Measurements from ENCODE around the gene ETFA.
"Not testable (repeated sequence)": the region's sequence is repeated elsewhere in the genome, so short reads cannot be mapped to it uniquely, and the experiment has no call there.

The ETFA gene

DNA sequence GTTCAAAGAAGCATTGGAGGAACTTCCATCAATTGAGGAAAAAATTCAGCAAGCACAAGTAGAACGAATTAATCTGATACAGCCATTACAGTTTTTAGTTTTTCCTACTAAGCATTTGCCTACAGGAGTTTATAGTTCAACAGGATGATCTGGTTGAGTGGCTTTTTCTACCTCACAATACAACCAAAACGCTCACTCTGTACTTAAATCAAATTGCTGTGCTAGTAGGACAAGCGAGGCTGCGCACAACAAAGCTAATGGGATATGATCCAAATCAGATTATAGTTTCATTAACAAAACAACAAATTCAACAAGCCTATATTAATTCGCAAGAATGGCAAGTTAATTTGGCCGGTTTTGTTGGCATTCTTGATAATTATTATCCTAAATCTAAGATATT, 44.2 kb downstream of the ETFA start:
- DNase-seq = no peak

DNA sequence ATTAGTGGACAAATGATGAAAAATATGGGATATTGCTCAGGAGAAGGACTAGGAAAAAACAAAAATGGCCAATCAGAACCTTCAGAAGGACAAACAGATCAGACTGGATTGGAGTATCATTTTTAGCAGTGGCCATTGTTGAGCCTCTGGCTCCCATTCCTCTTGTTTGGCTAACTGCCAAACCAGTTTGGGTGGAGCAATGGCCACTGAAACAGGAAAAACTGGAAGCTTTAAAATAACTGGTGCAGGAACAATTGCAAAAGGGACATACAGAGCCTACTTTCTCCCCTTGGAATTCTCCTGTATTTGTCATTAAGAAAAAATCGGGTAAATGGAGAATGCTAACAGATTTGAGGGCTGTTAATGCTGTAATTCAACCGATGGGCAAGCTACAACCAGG, 45.5 kb downstream of the ETFA start:
- not testable (repeated sequence) for DNase-seq

GRCh38 chr15:76260246-76260938, 50.9 kb downstream of the ETFA start:
- no peak for DNase-seq

- DNase-seq = no peak
Observed at GRCh38 chr15:76259392-76259791, 51.9 kb downstream of the ETFA start.

DNA sequence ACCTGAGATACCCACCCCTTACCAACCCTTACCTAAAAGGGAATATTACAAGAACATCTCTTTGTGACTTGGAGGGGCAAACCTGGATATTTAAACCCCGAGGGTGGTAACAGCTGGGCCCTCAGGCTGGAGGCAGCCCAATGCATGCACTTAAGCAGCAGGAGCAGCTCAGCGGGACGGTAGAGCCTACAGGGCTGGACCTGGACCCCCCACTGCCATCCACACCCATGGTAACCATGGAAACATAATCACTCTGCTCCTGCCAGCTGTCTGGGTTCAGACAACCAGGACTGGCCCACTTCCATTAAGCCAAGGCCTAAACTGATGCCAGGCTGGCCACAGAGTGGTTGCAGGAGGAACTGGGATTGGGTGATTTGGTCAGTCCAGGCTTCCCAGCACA, 52.8 kb downstream of the ETFA start:
- DNase-seq = no peak

DNA sequence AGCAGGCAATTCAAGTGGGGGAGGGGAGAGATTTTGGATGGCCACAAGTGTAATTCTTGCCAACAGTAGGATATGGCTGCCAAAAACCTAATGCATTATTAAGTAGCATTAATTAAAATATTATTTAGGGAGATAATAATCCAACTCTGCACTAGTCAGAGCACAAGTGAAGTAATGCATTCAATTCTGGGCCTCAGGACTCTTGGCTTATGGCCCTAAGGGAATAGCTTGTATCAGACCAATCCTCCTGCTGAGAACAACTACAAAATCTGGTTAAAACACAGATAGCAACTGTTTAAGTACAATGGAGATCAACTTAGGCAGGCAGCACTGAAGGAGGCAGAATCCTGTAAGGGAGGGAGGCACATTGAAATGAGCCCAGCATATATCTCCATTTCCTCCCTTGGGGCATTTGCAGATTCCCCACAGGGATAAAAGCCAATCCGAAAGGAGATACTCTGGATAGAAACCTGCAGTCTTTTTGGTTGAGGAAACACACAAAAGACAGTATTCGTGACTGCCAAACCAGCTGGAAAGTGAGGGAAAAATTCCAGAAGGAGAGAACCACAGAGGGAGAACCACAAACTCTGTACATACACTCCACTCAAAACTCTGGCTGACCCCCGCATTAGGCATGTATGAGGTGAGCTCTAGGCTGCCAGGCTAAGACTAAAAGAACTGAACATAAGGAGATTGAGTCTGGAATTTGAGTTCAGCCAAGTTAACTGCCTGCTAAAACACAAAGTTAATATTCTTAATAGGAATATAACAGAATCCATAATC, 57.4 kb downstream of the ETFA start:
- DNase-seq = no peak

GRCh38 chr15:76252249-76252648, 59.0 kb downstream of the ETFA start:
- DNase-seq = no peak

- DNase-seq = no peak
Observed at GRCh38 chr15:76251717-76252116, 59.6 kb downstream of the ETFA start.

- no peak for DNase-seq
Observed at GRCh38 chr15:76245072-76245610, 66.1 kb downstream of the ETFA start.

GRCh38 chr15:76239786-76240185, 71.5 kb downstream of the ETFA start:
- no peak for DNase-seq

- DNase-seq = no peak
Observed at GRCh38 chr15:76236350-76236749, 74.9 kb downstream of the ETFA start.

GRCh38 chr15:76235186-76235826, 76.0 kb downstream of the ETFA start:
- DNase-seq = no peak

GRCh38 chr15:76234337-76234889, 76.9 kb downstream of the ETFA start:
- no peak for DNase-seq

DNA sequence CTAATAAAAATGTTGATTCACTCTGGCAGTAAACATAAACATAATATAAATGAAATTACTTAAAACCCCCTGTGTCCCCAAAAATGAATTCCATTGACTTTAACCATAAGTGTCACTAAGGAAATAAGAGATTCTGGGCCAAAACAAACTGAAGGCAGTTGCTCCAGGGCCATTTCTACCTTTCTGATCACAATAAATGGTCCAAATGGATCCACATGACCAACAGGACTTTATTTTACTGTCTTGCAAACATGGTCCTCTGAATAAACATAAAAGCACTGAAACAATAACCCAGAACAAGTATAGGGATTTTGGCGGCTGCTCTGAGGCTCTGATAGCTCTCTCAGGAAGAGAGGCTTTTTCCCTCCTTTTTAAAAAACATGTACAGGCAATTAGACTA, 77.3 kb downstream of the ETFA start:
- DNase-seq = no peak

DNA sequence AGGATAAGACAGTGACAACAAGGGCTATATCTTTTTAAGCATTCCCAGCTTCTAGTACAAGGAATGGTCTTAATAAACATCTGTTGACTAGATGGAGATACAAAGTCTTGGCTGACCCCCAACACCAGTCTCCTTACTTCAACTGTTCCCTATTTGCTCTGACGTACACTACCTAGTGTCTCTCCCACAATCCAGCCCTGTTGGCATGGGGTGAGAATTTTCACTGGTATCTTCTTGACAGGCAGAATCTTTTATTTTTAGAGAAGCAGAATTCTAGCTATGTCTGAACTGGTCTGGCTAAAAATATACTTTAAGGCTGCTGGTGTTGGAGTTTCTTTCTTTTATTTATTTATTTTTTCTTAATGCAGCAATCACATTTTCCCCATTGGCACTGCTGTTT, 82.0 kb downstream of the ETFA start:
- DNase-seq = no peak

- no peak for DNase-seq
Observed at GRCh38 chr15:76223521-76223920, 87.7 kb downstream of the ETFA start.

DNA sequence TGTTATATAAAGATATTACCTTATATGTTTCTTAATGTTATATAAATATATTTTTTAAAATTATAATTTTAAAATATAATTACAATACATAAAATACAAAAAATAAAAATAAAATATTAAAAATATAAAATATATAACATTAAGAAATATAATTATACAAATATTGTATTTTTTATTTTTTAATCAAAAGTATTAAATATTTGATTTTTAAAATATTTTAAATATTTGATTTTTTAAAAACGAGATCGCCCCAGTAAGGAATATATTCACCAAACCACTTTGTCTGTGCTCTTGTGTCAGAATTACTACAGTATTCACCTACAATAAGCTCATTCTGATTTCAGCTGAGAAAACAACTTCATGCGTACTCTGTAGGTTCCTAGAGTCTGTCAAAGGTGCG, 89.1 kb downstream of the ETFA start:
- DNase-seq = no peak

- no peak for DNase-seq
Observed at GRCh38 chr15:76221085-76221767, 90.0 kb downstream of the ETFA start.

DNA sequence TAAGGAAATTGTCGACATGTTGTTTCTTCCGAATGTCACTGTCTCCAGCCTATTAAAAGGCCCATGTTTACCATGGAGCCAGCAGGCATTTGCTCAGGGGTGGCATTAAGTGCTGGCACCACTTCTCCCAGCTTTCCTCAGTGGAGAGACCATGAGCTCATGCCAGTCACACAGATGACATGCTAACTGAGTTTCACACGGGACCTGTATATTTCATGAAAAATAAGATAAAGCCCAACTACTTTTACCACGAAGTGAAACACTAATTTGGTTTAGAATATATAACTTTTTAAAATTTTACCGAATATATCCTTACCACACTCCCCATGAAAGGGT, 93.4 kb downstream of the ETFA start:
- no peak for DNase-seq

DNA sequence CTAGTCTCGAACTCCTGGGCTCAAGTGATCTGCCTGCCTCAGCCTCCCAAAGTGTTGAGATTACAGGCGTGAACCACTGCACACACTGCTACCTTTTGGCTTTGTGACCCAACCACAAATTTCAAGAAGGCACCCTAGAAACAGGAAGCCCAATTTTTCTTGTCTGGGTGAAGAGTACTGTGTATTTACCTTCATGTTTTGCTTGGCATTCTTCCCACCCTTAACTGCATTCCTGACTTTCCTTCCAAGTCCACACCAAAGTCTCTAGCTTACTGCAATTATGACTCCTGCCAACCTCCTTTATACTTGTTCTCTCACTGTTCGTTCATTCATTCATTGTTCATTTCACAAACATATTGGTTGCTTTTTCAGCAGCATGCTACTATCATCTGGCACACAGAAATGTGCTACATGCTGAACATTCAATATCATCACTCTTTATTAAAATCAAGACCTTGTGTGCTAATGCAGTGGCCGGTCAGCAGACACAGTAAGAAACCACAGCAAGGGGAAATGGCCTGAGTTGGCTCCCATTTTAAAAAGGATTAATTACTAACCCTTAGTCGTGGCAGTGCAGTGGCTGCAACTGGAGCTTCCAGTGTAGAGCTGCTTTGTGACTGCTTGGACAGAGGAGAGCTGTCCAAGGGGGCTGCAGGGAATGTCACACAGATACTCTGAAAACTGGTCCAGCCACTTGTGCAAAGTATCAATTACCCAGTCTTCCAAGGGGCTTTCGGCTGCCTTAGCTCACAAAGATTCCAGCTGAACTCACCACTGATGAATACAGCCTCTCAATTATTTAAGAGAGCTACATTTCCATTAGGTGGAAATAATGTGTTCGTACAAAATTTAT, 94.0 kb downstream of the ETFA start:
- DNase-seq = no peak

DNA sequence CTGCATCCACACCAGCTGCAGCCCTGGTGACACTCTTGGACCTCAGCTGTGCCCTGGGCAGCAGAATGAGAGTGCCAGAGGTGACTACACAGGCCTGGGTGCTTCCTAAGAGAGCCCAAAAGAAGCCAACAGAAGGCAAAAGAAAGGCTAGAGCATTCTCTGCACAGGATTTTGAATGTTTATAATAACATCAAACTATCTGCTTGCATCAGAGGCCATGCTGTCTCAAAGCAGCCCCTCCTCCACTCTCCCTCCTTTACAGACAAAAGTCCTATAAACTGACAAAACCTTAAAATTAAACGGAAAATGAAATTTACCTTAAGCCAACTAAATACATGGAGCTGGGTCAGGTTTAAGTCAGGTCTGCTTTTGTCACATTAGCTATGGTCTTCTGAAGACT, 95.6 kb downstream of the ETFA start:
- no peak for DNase-seq

DNA sequence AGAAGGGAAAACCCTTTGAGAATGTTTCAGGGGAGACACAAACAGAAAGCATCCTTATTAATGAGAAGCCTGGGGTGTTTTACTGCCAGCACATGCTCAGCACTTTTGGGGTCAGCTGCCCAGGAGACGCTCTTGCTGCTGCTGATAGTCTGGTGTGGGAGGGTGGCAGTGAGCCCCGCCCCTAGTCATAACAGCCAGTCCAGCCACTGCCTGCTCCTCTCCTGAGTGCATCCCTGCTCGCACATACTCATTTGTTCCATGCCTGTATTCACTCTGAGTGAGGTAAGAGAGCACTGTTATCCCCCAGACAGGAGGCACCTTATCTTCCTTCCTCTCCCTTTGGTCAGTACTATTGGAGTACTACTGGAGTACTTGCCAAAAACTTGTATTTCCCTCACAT, 101.3 kb downstream of the ETFA start:
- DNase-seq = no peak
